SIG-M5 (cell line): Measurements from ENCODE around the gene AGAP9.
"Not testable (repeated sequence)": the region's sequence is repeated elsewhere in the genome, so short reads cannot be mapped to it uniquely, and the experiment has no call there.

Experiments used
- DNase-seq: peaks from one replicate; lab custom pipeline; 2025; lab: John Stamatoyannopoulos, UW

Gene AGAP9

GRCh38 chr10:47485943-47486342, 37.5 kb downstream of the AGAP9 start:
- DNase-seq: not testable (repeated sequence)

GRCh38 chr10:47484786-47485185, 38.7 kb downstream of the AGAP9 start:
- not testable (repeated sequence) for DNase-seq

GRCh38 chr10:47483923-47484322, 39.5 kb downstream of the AGAP9 start, which contains the start of gene ANXA8:
Gene ANXA8 (minus strand): TSS chr10:47484115. CDS start chr10:47483933, 182 bp downstream.
- not testable (repeated sequence) for DNase-seq

- not testable (repeated sequence) for DNase-seq
Measured at GRCh38 chr10:47482367-47482766, 41.1 kb downstream of the AGAP9 start.

- not testable (repeated sequence) for DNase-seq
Measured at GRCh38 chr10:47481768-47482181, 41.7 kb downstream of the AGAP9 start.

- DNase-seq: not testable (repeated sequence)
Measured at GRCh38 chr10:47481182-47481766, 42.2 kb downstream of the AGAP9 start.

- DNase-seq: not testable (repeated sequence)
Measured at GRCh38 chr10:47480133-47480532, 43.3 kb downstream of the AGAP9 start.

- not testable (repeated sequence) for DNase-seq
Measured at GRCh38 chr10:47478114-47478513, 45.3 kb downstream of the AGAP9 start.

GRCh38 chr10:47477078-47477477, 46.4 kb downstream of the AGAP9 start:
- DNase-seq: not testable (repeated sequence)

GRCh38 chr10:47475101-47475500, 48.3 kb downstream of the AGAP9 start:
- not testable (repeated sequence) for DNase-seq

- DNase-seq: not testable (repeated sequence)
Measured at GRCh38 chr10:47473516-47473915, 49.9 kb downstream of the AGAP9 start.

- not testable (repeated sequence) for DNase-seq
Measured at GRCh38 chr10:47472647-47473046, 50.8 kb downstream of the AGAP9 start.

GRCh38 chr10:47472072-47472471, 51.4 kb downstream of the AGAP9 start:
- not testable (repeated sequence) for DNase-seq

- DNase-seq: not testable (repeated sequence)
Measured at GRCh38 chr10:47468731-47469528, 54.5 kb downstream of the AGAP9 start.

- not testable (repeated sequence) for DNase-seq
Measured at GRCh38 chr10:47467957-47468356, 55.5 kb downstream of the AGAP9 start.

- not testable (repeated sequence) for DNase-seq
Measured at GRCh38 chr10:47467458-47467857, 56.0 kb downstream of the AGAP9 start.

- not testable (repeated sequence) for DNase-seq
Measured at GRCh38 chr10:47465216-47465917, 58.1 kb downstream of the AGAP9 start.

- not testable (repeated sequence) for DNase-seq
Measured at GRCh38 chr10:47462577-47463358, 60.7 kb downstream of the AGAP9 start.

- not testable (repeated sequence) for DNase-seq
Measured at GRCh38 chr10:47461261-47461687, 62.2 kb downstream of the AGAP9 start.

- no peak for DNase-seq
Measured at GRCh38 chr10:47458466-47459154, 64.8 kb downstream of the AGAP9 start.

- no peak for DNase-seq
Measured at GRCh38 chr10:47457826-47458225, 65.6 kb downstream of the AGAP9 start.
